IPS DF 6.9 (cell line): Measurements from ENCODE around the gene RHCG.

Experiments
- DNase-seq: peaks from one replicate; pipeline ENCODE4 v3.0.0-alpha.2; 2013; ENCODE audit warnings: low read depth, low spot score
- H3K27ac ChIP-seq: one replicate; pipeline ENCODE4 v1.5.1; 2013; ENCODE audit warnings: low read length, control low read depth
- H3K27me3 ChIP-seq: 2 replicates; pipeline ENCODE4 v1.6.1; 2013; ENCODE audit warnings: mild to moderate bottlenecking, low read length; ENCODE audit not compliant: control insufficient read depth, insufficient read depth
- H3K36me3 ChIP-seq: 2 replicates; pipeline ENCODE4 v1.6.1; 2013; ENCODE audit warnings: low read length; ENCODE audit not compliant: control insufficient read depth, insufficient read depth
- H3K4me1 ChIP-seq: 2 replicates; pipeline ENCODE4 v1.6.1; 2013; ENCODE audit warnings: low read length; ENCODE audit not compliant: control insufficient read depth, insufficient read depth
- H3K4me3 ChIP-seq: 2 replicates; pipeline ENCODE4 v1.5.1; 2013; ENCODE audit warnings: mild to moderate bottlenecking, low read length
- H3K9me3 ChIP-seq: 2 replicates; pipeline ENCODE4 v1.6.1; 2013; ENCODE audit warnings: low read length, inconsistent platforms; ENCODE audit not compliant: control insufficient read depth, insufficient read depth
- WGBS: extraction: QIAGEN DNeasy Blood & Tissue Kit; methylation state at CpG from one replicate; pipeline ENCODE4 v1.1.7; 2013; ENCODE audit warnings: mixed read lengths, missing lambda C conversion rate; ENCODE audit not compliant: insufficient read length, insufficient coverage; 5-methylcytosine and 5-hydroxymethylcytosine counted together

The RHCG gene

DNA sequence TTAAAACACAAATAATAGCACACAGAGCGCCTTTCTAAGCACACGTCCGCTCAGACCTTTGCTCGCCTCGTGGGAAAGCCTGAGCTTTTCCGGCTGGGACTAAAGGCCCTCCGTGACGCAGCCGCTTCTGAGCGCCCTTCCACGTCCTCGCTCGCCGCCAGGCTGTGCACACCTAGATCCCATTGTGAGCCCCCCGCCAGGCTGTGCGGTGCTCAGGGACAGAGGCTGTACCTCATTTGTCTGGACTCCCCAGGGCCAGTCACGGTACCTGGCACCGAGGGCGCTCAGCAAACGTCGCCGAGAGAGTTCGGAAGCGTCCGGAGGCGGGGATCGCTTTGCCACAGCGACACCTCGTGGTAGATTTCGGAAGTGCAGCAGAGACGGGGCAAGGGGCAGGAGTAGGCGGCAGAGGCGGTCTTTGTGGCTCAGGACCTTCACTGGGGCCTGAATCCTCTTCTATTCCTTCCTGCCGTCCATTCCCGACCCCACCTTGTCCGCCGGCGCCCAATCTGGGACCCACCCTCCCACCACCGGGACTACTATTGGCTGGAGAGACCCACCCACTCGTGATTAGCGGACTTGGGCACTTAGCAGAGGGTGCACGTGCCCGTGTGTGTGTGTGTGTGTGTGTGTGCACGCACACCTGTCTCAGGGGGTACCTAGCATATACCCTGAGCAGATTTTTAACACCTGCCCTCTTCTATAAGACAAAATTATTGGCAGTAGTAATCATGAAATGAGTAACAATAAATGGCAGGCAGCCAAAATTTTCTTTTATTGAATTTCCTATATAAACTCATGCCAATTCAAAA is 65.6 kb downstream of the RHCG start:
- Histone ChIP-seq H3K36me3 (no peaks in the 10 kb centered on the region), H3K9me3 (no peaks in the 10 kb centered on the region), H3K27ac (no peak overlapping the region), H3K4me3 (peak overlapping the region; percentile 13; the same call in 1 of the 2 replicates), H3K4me1 (no peaks in the 10 kb centered on the region), H3K27me3 (peaks cover 5% of the 10 kb centered on the region; the same call in 1 of the 2 replicates)
- no peak for DNase-seq
- no CpG with 5 or more reads among the region's 44 CpGs for WGBS

DNA sequence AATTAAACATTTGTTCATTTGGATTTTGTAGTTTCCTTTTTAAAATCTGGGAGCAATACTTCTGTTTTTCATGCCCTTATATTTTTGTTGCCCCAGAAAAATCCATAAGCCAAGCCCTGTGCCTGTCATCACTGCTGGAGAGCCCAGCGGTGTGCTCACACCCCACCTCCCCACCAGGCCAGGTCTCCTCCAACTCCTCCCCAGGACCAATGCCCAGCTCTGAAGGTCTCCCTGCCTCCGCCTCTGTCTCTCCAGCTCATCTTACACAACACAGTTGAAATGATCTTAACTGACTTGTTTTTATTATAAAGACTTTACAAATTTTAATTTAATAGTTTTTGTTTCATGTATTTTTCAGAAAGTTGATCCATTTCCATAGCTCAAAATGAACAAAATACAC is 66.4 kb downstream of the RHCG start:
- Histone ChIP-seq H3K9me3 (no peaks in the 10 kb centered on the region), H3K4me3 (no peak overlapping the region), H3K27me3 (peaks cover 5% of the 10 kb centered on the region; the same call in 1 of the 2 replicates), H3K27ac (no peak overlapping the region), H3K36me3 (no peaks in the 10 kb centered on the region), H3K4me1 (no peaks in the 10 kb centered on the region)
- no peak for DNase-seq
- no CpG with 5 or more reads among the region's 2 CpGs for WGBS

DNA sequence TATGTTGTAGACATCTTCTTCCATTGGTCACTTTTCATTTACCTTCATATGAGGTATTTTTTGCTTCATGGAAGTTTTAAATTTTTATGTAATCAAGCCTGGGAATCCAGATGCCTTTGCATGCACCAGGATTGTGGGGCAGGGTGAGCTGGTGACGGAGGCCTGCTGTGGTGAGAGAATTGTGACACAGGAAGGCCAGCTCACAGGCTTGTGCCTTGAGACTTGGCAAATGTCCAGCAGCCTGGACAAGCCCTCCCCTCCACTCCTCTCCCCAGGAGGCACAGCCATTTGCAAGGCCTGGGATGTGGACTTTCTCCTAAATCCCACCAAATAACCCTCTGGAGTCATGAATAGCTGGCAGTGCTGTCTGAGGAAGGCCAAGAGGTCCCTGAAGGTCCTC is 67.4 kb downstream of the RHCG start:
- peaks cover 5% of the 10 kb centered on the region; the same call in 1 of the 2 replicates for H3K27me3 ChIP-seq
- no peak for DNase-seq
- H3K27ac ChIP-seq = no peak overlapping the region
- no peaks in the 10 kb centered on the region for H3K36me3 ChIP-seq
- no peak overlapping the region for H3K4me3 ChIP-seq
- H3K4me1 ChIP-seq = no peaks in the 10 kb centered on the region
- WGBS = no CpG with 5 or more reads among the region's 1 CpG
- no peaks in the 10 kb centered on the region for H3K9me3 ChIP-seq

DNA sequence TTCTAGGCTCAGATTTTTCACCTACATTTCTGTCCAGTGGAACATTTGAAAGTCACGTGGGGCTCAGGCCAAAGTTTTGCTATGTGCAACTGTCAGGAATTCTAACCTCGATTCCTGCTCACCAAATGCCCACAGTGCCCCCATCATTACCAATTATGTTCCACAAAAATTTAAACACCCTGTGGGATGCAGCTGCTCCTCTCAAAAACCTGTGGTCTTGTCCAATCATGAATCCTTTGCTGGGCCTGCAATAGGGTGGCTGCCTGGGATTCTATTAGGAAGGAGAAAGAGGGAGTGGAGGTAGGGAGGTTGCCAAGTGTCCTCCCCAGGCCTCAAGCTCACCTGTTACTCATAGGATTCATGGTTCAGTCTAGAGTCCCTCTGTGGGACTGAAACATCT is 68.1 kb downstream of the RHCG start:
- H3K4me3 ChIP-seq = no peak overlapping the region
- H3K27me3 ChIP-seq = peaks cover 5% of the 10 kb centered on the region; the same call in 1 of the 2 replicates
- DNase-seq = no peak
- WGBS = no CpG with 5 or more reads among the region's 2 CpGs
- H3K27ac ChIP-seq = no peak overlapping the region
- no peaks in the 10 kb centered on the region for H3K9me3 ChIP-seq
- no peaks in the 10 kb centered on the region for H3K4me1 ChIP-seq
- no peaks in the 10 kb centered on the region for H3K36me3 ChIP-seq

DNA sequence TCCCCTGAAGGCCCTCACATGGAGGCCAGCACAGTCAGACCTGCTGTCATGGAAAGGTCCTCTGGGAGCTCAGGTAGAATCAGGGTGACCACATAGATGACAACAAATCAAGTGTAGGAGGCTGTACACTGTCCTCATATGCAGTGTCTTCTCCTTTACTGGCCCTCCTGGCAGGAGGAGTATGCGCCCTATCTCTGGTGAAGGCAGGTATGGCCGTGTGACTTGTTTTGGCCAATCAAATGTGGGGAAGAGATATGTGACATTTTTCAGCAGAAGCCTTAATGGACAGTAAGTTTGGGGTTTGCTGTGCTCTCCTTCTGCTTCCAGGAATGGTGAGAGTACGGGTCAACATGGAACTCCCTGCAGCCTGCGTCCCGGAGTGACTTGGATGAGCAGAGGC is 69.9 kb downstream of the RHCG start:
- H3K36me3 ChIP-seq = no peaks in the 10 kb centered on the region
- H3K27ac ChIP-seq = no peak overlapping the region
- no peaks in the 10 kb centered on the region for H3K4me1 ChIP-seq
- no peaks in the 10 kb centered on the region for H3K9me3 ChIP-seq
- WGBS = no CpG with 5 or more reads among the region's 5 CpGs
- H3K27me3 ChIP-seq = peaks cover 5% of the 10 kb centered on the region; the same call in 1 of the 2 replicates
- H3K4me3 ChIP-seq = no peak overlapping the region
- no peak for DNase-seq

DNA sequence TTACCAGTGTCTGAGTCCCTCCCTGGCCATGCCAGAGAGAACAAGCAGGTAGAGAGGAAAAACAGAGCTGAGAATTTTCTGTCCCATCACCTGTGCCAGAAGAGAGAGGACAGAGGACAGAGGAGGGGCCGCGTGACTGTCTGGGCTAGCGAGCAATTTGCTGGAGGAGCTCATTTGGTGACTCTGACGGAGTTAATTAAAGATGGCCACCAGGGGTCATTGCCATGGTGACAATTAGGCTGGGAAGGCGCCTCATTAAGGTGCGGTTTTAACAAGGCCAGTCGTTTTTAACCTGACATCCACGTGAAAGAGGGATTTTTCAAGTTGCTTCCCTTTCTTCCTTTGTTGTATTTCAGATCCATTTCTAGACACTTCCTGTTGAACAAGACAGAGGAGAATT is 72.4 kb downstream of the RHCG start:
- no CpG with 5 or more reads among the region's 8 CpGs for WGBS
- Histone ChIP-seq H3K4me3 (no peak overlapping the region), H3K9me3 (no peaks in the 10 kb centered on the region), H3K36me3 (no peaks in the 10 kb centered on the region), H3K27ac (no peak overlapping the region), H3K4me1 (no peaks in the 10 kb centered on the region), H3K27me3 (peaks cover 7% of the 10 kb centered on the region; the same call in 1 of the 2 replicates)
- DNase-seq = no peak
